Loucy (cell line): ENCODE data around the gene FAM107B.

Experiments used
- EZH2phosphoT487 ChIP-seq: fragments of 200-600 bp; IDR thresholded peaks from 2 replicates; pipeline ENCODE4 v1.6.1; 2018; ENCODE audit warnings: antibody characterized with exemption, mild to moderate bottlenecking, moderate library complexity, borderline replicate concordance
- TF ChIP-seq, protein P1 (sequence below): fragments of 200-600 bp; sonication (generic); conservative IDR thresholded peaks from 2 replicates; pipeline ENCODE4 v1.5.1; 2014; ENCODE audit warnings: mild to moderate bottlenecking, antibody characterized with exemption, low read length

- TF ChIP-seq, protein P1, sequence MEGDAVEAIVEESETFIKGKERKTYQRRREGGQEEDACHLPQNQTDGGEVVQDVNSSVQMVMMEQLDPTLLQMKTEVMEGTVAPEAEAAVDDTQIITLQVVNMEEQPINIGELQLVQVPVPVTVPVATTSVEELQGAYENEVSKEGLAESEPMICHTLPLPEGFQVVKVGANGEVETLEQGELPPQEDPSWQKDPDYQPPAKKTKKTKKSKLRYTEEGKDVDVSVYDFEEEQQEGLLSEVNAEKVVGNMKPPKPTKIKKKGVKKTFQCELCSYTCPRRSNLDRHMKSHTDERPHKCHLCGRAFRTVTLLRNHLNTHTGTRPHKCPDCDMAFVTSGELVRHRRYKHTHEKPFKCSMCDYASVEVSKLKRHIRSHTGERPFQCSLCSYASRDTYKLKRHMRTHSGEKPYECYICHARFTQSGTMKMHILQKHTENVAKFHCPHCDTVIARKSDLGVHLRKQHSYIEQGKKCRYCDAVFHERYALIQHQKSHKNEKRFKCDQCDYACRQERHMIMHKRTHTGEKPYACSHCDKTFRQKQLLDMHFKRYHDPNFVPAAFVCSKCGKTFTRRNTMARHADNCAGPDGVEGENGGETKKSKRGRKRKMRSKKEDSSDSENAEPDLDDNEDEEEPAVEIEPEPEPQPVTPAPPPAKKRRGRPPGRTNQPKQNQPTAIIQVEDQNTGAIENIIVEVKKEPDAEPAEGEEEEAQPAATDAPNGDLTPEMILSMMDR = no peak
- TF ChIP-seq EZH2phosphoT487 = no peak
Measured at GRCh38 chr10:14603534-14604102, 171.1 kb downstream of the FAM107B start.
